ENCODE measurements around the gene SDHA.
"Not testable (repeated sequence)": the region's sequence is repeated elsewhere in the genome, so short reads cannot be mapped to it uniquely, and the experiment has no call there.

DNA sequence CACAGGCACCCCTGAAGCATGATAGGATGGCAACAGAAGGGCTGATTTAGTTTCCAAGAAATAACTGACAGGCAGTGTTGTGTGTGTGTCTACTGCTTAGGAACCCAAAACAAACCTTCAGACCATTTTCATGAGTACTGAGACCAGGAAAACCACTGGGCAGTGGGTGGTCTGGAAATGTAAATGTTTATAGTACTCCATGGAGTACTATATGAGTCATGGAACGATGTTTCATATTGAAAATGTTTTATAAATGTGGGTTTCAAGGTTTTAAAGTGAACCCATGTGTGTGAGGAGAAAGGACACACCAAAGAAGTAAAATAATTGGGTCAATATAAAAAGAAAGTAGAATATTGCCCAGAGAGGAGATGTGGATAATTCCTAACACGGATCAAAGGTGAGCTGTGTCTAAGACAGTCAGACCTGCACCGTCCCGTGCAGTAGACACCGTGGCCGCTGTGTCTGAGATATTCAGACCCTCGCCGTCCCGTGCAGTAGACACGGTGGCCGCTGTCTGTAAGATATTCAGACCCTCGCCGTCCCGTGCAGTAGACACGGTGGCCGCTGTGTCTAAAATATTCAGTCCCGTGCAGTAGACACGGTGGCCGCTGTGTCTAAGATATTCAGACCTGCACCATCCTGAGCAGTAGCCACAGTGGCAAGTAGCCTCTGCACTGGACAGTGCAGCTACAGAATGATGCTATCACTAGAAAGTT, 48.3 kb downstream of the SDHA start:
- TF ChIP-seq, protein P1, sequence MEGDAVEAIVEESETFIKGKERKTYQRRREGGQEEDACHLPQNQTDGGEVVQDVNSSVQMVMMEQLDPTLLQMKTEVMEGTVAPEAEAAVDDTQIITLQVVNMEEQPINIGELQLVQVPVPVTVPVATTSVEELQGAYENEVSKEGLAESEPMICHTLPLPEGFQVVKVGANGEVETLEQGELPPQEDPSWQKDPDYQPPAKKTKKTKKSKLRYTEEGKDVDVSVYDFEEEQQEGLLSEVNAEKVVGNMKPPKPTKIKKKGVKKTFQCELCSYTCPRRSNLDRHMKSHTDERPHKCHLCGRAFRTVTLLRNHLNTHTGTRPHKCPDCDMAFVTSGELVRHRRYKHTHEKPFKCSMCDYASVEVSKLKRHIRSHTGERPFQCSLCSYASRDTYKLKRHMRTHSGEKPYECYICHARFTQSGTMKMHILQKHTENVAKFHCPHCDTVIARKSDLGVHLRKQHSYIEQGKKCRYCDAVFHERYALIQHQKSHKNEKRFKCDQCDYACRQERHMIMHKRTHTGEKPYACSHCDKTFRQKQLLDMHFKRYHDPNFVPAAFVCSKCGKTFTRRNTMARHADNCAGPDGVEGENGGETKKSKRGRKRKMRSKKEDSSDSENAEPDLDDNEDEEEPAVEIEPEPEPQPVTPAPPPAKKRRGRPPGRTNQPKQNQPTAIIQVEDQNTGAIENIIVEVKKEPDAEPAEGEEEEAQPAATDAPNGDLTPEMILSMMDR (IDR thresholded peaks at IDR 0.05), result not testable (repeated sequence)
- TF ChIP-seq POLR2A (IDR thresholded peaks at IDR 0.05), result not testable (repeated sequence)

All from lower leg skin (tissue), 3 donors.